OCI-LY1 (cell line): ENCODE data around the gene TTLL5.

Source experiments
- H2AFZ ChIP-seq: fragments of 200-600 bp; sonication (generic), shearing (Covaris generic); 2 replicates; pipeline ENCODE4 v1.6.0; 2014; ENCODE audit warnings: antibody characterized with exemption, mild to moderate bottlenecking, low read length
- H3F3A ChIP-seq: fragments of 200-600 bp; sonication (generic), shearing (Covaris generic); 2 replicates; pipeline ENCODE4 v1.6.0; 2014; ENCODE audit warnings: mild to moderate bottlenecking, antibody characterized with exemption, low read length, moderate library complexity; ENCODE audit not compliant: insufficient read depth
- H3K27ac ChIP-seq: fragments of 200-600 bp; sonication (generic); 2 replicates; pipeline ENCODE4 v1.5.1; 2014; ENCODE audit warnings: low read length, mixed run types, mild to moderate bottlenecking, low read depth; ENCODE audit not compliant: poor library complexity, severe bottlenecking
- H3K27me3 ChIP-seq: fragments of 200-600 bp; sonication (generic); 2 replicates; pipeline ENCODE4 v1.6.0; 2014; ENCODE audit warnings: antibody characterized with exemption, mild to moderate bottlenecking, low read length, moderate library complexity; ENCODE audit not compliant: insufficient read depth
- H3K36me3 ChIP-seq: fragments of 200-600 bp; sonication (generic); 2 replicates; pipeline ENCODE4 v1.6.1; 2014; ENCODE audit warnings: mild to moderate bottlenecking, antibody characterized with exemption, low read length, moderate library complexity, mixed read lengths; ENCODE audit not compliant: insufficient read depth
- H3K4me1 ChIP-seq: fragments of 200-600 bp; sonication (generic); 2 replicates; pipeline ENCODE4 v1.5.1; 2014; ENCODE audit warnings: mild to moderate bottlenecking, low read length, moderate library complexity; ENCODE audit not compliant: insufficient read depth, severe bottlenecking
- H3K4me2 ChIP-seq: fragments of 200-600 bp; sonication (generic), shearing (Covaris generic); 2 replicates; pipeline ENCODE4 v1.6.1; 2014; ENCODE audit warnings: low read length
- H3K4me3 ChIP-seq: fragments of 200-600 bp; sonication (generic); 2 replicates; pipeline ENCODE4 v1.5.1; 2014; ENCODE audit warnings: low read length, low read depth, mild to moderate bottlenecking, mixed read lengths; ENCODE audit not compliant: poor library complexity, severe bottlenecking
- H3K79me2 ChIP-seq: fragments of 200-600 bp; shearing (Covaris generic); 2 replicates; pipeline ENCODE4 v1.6.1; 2016; ENCODE audit warnings: mixed run types, low read length, mixed read lengths; ENCODE audit not compliant: insufficient read depth
- H3K9ac ChIP-seq: fragments of 200-600 bp; sonication (generic), shearing (Covaris generic); 2 replicates; pipeline ENCODE4 v1.6.1; 2014; ENCODE audit warnings: mild to moderate bottlenecking, low read length, mixed read lengths
- H3K9me2 ChIP-seq: fragments of 200-600 bp; sonication (generic), shearing (Covaris generic); 2 replicates; pipeline ENCODE4 v1.6.1; 2014; ENCODE audit warnings: low read depth, mild to moderate bottlenecking, low read length, mixed read lengths
- H3K9me3 ChIP-seq: fragments of 200-600 bp; shearing (Covaris generic); 2 replicates; pipeline ENCODE4 v1.6.1; 2014; ENCODE audit warnings: low read length, mixed read lengths
- H4K20me1 ChIP-seq: fragments of 200-600 bp; sonication (generic), shearing (Covaris generic); 2 replicates; pipeline ENCODE4 v1.6.0; 2016; ENCODE audit warnings: mild to moderate bottlenecking, low read length; ENCODE audit not compliant: insufficient read depth
- EZH2 ChIP-seq: fragments of 200-600 bp; sonication (generic), shearing (Covaris generic); IDR thresholded peaks from 2 replicates; pipeline ENCODE4 v1.8.0; 2017; ENCODE audit warnings: borderline replicate concordance, mixed run types, mild to moderate bottlenecking, antibody characterized with exemption, low read length, moderate library complexity, mixed read lengths
- TF ChIP-seq, protein P1 (sequence below): fragments of 200-600 bp; sonication (generic), shearing (Covaris generic); IDR thresholded peaks from 2 replicates; pipeline ENCODE4 v1.5.1; 2017; ENCODE audit warnings: mild to moderate bottlenecking, antibody characterized with exemption, low read length, moderate library complexity, mixed read lengths

The TTLL5 gene

GRCh38 chr14:75941030-75941429 is 280.0 kb downstream of the TTLL5 start:
- no peaks in the 10 kb centered on the region for H3K4me1 ChIP-seq
- no peak overlapping the region for H3K4me3 ChIP-seq
- no peak overlapping the region for H2AFZ ChIP-seq
- no peak overlapping the region for H3K4me2 ChIP-seq
- no peaks in the 10 kb centered on the region for H3K9me2 ChIP-seq
- H4K20me1 ChIP-seq: no peaks in the 10 kb centered on the region
- no peaks in the 10 kb centered on the region for H3K27me3 ChIP-seq
- H3K9ac ChIP-seq: no peak overlapping the region
- no peaks in the 10 kb centered on the region for H3K9me3 ChIP-seq
- no peaks in the 10 kb centered on the region for H3K36me3 ChIP-seq
- H3K27ac ChIP-seq: no peak overlapping the region
- no peaks in the 10 kb centered on the region for H3F3A ChIP-seq
- TF ChIP-seq, protein P1, sequence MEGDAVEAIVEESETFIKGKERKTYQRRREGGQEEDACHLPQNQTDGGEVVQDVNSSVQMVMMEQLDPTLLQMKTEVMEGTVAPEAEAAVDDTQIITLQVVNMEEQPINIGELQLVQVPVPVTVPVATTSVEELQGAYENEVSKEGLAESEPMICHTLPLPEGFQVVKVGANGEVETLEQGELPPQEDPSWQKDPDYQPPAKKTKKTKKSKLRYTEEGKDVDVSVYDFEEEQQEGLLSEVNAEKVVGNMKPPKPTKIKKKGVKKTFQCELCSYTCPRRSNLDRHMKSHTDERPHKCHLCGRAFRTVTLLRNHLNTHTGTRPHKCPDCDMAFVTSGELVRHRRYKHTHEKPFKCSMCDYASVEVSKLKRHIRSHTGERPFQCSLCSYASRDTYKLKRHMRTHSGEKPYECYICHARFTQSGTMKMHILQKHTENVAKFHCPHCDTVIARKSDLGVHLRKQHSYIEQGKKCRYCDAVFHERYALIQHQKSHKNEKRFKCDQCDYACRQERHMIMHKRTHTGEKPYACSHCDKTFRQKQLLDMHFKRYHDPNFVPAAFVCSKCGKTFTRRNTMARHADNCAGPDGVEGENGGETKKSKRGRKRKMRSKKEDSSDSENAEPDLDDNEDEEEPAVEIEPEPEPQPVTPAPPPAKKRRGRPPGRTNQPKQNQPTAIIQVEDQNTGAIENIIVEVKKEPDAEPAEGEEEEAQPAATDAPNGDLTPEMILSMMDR: no peak
- TF ChIP-seq EZH2: no peak
- no peaks in the 10 kb centered on the region for H3K79me2 ChIP-seq

- no peaks in the 10 kb centered on the region for H3K36me3 ChIP-seq
- no peaks in the 10 kb centered on the region for H3K4me1 ChIP-seq
- no peak overlapping the region for H3K27ac ChIP-seq
- no peak overlapping the region for H3K4me3 ChIP-seq
- no peaks in the 10 kb centered on the region for H3K9me2 ChIP-seq
- H4K20me1 ChIP-seq: no peaks in the 10 kb centered on the region
- no peak overlapping the region for H2AFZ ChIP-seq
- H3F3A ChIP-seq: no peaks in the 10 kb centered on the region
- no peak overlapping the region for H3K9ac ChIP-seq
- no peaks in the 10 kb centered on the region for H3K9me3 ChIP-seq
- TF ChIP-seq, protein P1: no peak
- TF ChIP-seq EZH2: no peak
- H3K4me2 ChIP-seq: no peak overlapping the region
- H3K27me3 ChIP-seq: no peaks in the 10 kb centered on the region
- no peaks in the 10 kb centered on the region for H3K79me2 ChIP-seq
Measured at GRCh38 chr14:75944607-75945241, 283.7 kb downstream of the TTLL5 start.

- Histone ChIP-seq H3K36me3 (no peaks in the 10 kb centered on the region), H3K4me1 (no peaks in the 10 kb centered on the region), H3K9ac (no peak overlapping the region), H3F3A (no peaks in the 10 kb centered on the region), H3K27me3 (no peaks in the 10 kb centered on the region), H3K79me2 (no peaks in the 10 kb centered on the region), H3K9me2 (no peaks in the 10 kb centered on the region), H3K9me3 (no peaks in the 10 kb centered on the region), H3K27ac (no peak overlapping the region), H4K20me1 (no peaks in the 10 kb centered on the region), H2AFZ (no peak overlapping the region), H3K4me2 (no peak overlapping the region), H3K4me3 (no peak overlapping the region)
- TF ChIP-seq, protein P1: no peak
- TF ChIP-seq EZH2: no peak
Measured at GRCh38 chr14:75946785-75947184, 285.7 kb downstream of the TTLL5 start.
